Endothelial cell of umbilical vein (primary cell): ENCODE measurements around the gene C1QL3.

Source experiments
- CTCF ChIP-seq, 2 donors: IDR thresholded peaks; 1 replicate in 1 of 2; 2 replicates in 1 of 2; pipeline ENCODE4 v1.5.1; 2011; ENCODE audit warnings: low read length in 2 of 2, mild to moderate bottlenecking in 2 of 2, moderate library complexity in 2 of 2, control low read depth in 1 of 2, inconsistent platforms in 1 of 2, low read depth in 1 of 2; ENCODE audit not compliant: insufficient read depth in 1 of 2; ENCODE audit errors: extremely low read depth in 1 of 2
- GATA2 ChIP-seq: IDR thresholded peaks from 2 replicates; pipeline ENCODE4 v1.7.0; 2011; ENCODE audit warnings: low read depth, mild to moderate bottlenecking, moderate library complexity, mixed read lengths, low read length; ENCODE audit not compliant: insufficient read length, insufficient read depth
- POLR2A ChIP-seq: IDR thresholded peaks from 2 replicates; pipeline ENCODE4 v1.6.1; 2012; ENCODE audit warnings: low read depth, mild to moderate bottlenecking, control low read depth, low read length
- POLR2AphosphoS5 ChIP-seq: IDR thresholded peaks from 2 replicates; pipeline ENCODE4 v1.6.1; 2012; ENCODE audit warnings: low read depth, mild to moderate bottlenecking, control low read depth, low read length, moderate library complexity; ENCODE audit not compliant: insufficient read depth

- no peak for TF ChIP-seq POLR2A
- TF ChIP-seq CTCF (IDR thresholded peaks at IDR 0.05; ENCODE audit: extremely low read depth in 1 of 2, insufficient read depth in 1 of 2, low read depth in 1 of 2, low read length in 2 of 2): peak; percentile 7 to 53
- no peak for TF ChIP-seq GATA2
- no peak for TF ChIP-seq POLR2AphosphoS5
Observed at GRCh38 chr10:16520900-16521299, 779 bp downstream of the C1QL3 start.
